Measurements from ENCODE around the gene KLC1. TPM values are rescaled to one million over a fixed set of nuclear protein-coding genes. Genes with fewer than 3 reads are reported as not detected.

Gene KLC1
- total RNA-seq, 3 donors from 2014 or later: 99.3 to 188 (median 104) TPM

DNA sequence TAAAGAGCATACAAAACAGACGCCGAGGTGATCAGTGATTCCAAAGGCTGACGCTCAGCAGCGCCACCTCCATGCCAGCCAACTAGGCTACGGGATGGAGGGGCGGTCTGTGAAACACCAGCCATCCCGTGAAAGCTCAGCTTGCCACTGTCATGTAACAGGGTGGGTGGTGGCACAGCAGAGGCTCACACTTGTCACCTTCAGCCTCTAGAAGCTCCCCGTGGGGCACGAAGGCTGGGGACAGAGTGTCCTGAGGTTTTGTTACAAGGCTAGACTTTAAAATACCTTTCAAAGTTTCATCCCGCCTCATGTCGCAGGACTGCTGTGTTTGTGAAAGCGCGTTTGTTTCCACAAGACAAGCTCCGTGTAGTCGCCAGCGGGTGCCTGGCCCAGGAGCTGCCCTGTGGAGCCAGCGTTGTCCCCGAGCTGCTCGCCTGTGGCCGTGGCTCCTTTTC is 65.6 kb downstream of the KLC1 start:
- intact Hi-C loops (cut with DNase I, micrococcal nuclease): no loop called here
- no peaks in the 10 kb centered on the region for H3K36me3 ChIP-seq (ENCODE audit: low read depth)
- H3K4me1 ChIP-seq (ENCODE audit: low read depth): peaks cover 18% of the 10 kb centered on the region
- TF ChIP-seq, protein P1, sequence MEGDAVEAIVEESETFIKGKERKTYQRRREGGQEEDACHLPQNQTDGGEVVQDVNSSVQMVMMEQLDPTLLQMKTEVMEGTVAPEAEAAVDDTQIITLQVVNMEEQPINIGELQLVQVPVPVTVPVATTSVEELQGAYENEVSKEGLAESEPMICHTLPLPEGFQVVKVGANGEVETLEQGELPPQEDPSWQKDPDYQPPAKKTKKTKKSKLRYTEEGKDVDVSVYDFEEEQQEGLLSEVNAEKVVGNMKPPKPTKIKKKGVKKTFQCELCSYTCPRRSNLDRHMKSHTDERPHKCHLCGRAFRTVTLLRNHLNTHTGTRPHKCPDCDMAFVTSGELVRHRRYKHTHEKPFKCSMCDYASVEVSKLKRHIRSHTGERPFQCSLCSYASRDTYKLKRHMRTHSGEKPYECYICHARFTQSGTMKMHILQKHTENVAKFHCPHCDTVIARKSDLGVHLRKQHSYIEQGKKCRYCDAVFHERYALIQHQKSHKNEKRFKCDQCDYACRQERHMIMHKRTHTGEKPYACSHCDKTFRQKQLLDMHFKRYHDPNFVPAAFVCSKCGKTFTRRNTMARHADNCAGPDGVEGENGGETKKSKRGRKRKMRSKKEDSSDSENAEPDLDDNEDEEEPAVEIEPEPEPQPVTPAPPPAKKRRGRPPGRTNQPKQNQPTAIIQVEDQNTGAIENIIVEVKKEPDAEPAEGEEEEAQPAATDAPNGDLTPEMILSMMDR (IDR thresholded peaks at IDR 0.05): no peak
- DNase-seq (peak in 1 of 3 donors; percentile 21), ATAC-seq (no peak)
- no peak overlapping the region for H3K4me3 ChIP-seq
- no peaks in the 10 kb centered on the region for H3K9me3 ChIP-seq

DNA sequence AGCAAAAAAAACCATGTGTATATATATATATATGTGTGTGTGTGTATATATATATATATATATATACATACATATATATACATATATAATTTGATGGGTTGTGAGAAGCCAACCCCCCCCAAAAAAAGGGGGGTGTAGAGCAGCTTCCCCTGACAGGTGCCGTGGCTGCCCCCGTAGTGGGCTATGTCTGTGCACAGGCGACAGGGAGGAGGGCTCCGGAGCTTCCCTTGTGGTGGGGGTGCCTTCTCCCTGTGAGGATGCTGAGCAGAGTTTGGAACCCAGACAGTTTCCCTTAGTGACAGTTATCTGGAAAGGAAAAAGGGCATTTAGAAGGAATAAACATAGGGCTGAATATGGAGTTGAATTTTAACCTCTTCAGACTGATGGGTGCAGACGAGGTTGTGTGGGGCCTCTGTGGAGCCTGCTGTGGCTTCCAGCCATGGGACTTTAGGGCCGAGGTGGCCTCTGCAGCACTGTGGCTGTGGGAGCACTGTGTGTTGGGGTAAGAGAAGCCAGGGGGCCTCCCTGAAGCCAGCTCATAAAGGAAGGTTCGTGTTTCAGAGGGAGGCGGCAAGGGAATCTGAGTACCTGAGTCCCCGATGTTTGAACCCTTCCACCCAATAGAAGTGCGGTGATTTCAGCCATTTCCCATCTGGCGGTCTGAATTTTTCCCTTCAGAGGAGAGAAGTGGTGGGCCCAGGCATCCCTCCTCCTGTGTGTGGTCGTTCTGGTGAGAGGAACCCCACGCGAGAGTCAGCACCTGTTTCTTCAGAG is 66.5 kb downstream of the KLC1 start:
- TF ChIP-seq, protein P1 (IDR thresholded peaks at IDR 0.05): no peak
- H3K4me3 ChIP-seq: no peak overlapping the region
- H3K9me3 ChIP-seq: no peaks in the 10 kb centered on the region
- ATAC-seq (no peak), DNase-seq (no peak)
- peaks cover 18% of the 10 kb centered on the region for H3K4me1 ChIP-seq (ENCODE audit: low read depth)
- H3K36me3 ChIP-seq (ENCODE audit: low read depth): no peaks in the 10 kb centered on the region
- intact Hi-C loops (cut with DNase I, micrococcal nuclease): no loop called here

DNA sequence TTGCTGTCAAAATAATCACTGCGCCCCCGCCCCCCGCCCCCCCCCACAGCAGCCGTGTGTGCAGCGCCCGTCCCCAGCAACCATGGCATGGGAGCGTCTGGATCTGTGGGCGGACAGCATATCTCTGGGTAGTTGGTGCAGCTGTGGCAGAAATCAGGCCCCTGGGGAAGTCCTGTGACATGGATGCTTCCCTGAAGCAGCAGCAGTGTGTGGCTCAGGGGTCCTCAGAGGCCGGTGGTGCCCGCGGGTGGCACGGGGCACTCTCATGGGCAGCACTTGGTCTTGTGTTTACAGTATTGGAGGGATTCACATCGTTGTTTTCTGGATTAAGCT is 67.0 kb downstream of the KLC1 start:
- intact Hi-C loops (cut with DNase I, micrococcal nuclease): no loop called here
- no peaks in the 10 kb centered on the region for H3K36me3 ChIP-seq (ENCODE audit: low read depth)
- ATAC-seq: no peak
- H3K9me3 ChIP-seq: no peaks in the 10 kb centered on the region
- no peak for DNase-seq
- peaks cover 18% of the 10 kb centered on the region for H3K4me1 ChIP-seq (ENCODE audit: low read depth)
- H3K4me3 ChIP-seq: no peak overlapping the region
- TF ChIP-seq, protein P1 (IDR thresholded peaks at IDR 0.05): no peak

DNA sequence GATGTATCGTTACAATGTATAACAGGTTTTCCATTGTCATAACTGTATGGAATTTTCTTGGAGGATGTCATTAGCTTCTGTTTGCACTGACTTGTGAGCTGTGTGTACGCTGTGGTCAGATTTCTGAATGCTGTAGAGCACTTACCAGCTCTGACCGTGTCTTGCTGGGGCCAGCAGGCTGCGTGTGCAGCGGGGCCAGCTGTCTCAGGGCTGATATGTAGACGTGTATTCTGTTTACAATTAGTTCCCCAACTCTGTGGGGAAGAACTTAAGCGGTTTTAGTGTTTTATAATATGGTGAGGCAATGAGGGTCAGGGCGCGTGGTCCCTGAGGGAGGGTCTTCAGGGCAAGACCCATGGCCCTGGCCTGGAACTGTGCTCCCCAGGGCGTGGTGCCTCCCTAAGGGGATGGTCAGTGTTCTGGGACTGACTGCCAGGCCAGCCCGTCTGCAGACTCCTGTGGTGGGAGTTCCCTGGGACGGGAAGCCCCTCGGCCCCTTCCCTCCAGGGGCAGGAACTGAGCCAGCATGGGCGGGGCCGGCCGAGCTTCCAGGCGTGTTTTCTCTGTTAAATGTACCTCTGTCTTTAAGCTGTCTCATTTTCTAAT is 67.6 kb downstream of the KLC1 start:
- ATAC-seq (no peak), DNase-seq (peak in 1 of 3 donors; percentile 24)
- TF ChIP-seq, protein P1 (IDR thresholded peaks at IDR 0.05): no peak
- Histone ChIP-seq H3K9me3 (no peaks in the 10 kb centered on the region), H3K4me3 (no peak overlapping the region), H3K36me3 (ENCODE audit: low read depth) (no peaks in the 10 kb centered on the region), H3K4me1 (ENCODE audit: low read depth) (peaks cover 18% of the 10 kb centered on the region)
- intact Hi-C loops (cut with DNase I, micrococcal nuclease): no loop called here

DNA sequence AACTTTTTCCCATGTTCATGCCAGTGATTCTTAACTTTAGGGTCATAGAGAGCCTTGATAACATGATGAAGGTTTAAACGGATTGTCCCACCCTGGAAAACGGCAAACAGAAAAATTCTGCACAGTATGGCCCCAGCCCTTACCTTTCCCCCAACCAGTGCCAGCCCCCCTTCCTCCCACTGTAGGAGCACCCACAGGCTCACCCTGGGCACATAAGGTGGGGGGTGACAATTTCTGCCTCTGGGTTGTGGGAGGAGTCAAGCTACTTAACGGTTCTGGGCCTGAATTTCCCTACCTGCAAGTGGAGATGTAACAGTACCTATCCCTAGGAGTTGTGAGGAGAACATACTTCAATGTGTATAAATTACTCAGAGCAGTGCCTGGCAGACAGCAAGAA is 68.2 kb downstream of the KLC1 start:
- ATAC-seq: no peak

More for the DNA sequence above, 68.2 kb downstream of the KLC1 start:
- Histone ChIP-seq H3K4me3 (no peak overlapping the region), H3K4me1 (ENCODE audit: low read depth) (peaks cover 18% of the 10 kb centered on the region), H3K9me3 (no peaks in the 10 kb centered on the region), H3K36me3 (ENCODE audit: low read depth) (no peaks in the 10 kb centered on the region)
- intact Hi-C loops (cut with DNase I, micrococcal nuclease): no loop called here
- TF ChIP-seq, protein P1 (IDR thresholded peaks at IDR 0.05): no peak
- DNase-seq: no peak

Measured in mucosa of descending colon (tissue), 3 donors.